Camera-type eye (tissue), 1 donor: Measurements from ENCODE around the gene HBA1. TPM values are rescaled to one million over a fixed set of nuclear protein-coding genes. Genes with fewer than 3 reads are reported as not detected.

Experiments used
- total RNA-seq: library from RNA; depleted of rRNA; stranded (reverse); fragments of >200 nt; gene quantifications from one replicate; pipeline ENCODE4 v1.2.3, GENCODE V29; 2014

The HBA1 gene
- total RNA-seq: 1,075 TPM

DNA sequence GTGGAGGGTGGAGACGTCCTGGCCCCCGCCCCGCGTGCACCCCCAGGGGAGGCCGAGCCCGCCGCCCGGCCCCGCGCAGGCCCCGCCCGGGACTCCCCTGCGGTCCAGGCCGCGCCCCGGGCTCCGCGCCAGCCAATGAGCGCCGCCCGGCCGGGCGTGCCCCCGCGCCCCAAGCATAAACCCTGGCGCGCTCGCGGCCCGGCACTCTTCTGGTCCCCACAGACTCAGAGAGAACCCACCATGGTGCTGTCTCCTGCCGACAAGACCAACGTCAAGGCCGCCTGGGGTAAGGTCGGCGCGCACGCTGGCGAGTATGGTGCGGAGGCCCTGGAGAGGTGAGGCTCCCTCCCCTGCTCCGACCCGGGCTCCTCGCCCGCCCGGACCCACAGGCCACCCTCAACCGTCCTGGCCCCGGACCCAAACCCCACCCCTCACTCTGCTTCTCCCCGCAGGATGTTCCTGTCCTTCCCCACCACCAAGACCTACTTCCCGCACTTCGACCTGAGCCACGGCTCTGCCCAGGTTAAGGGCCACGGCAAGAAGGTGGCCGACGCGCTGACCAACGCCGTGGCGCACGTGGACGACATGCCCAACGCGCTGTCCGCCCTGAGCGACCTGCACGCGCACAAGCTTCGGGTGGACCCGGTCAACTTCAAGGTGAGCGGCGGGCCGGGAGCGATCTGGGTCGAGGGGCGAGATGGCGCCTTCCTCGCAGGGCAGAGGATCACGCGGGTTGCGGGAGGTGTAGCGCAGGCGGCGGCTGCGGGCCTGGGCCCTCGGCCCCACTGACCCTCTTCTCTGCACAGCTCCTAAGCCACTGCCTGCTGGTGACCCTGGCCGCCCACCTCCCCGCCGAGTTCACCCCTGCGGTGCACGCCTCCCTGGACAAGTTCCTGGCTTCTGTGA lies at the start of gene HBA1:
TSS of gene HBA1 (plus strand) at position 204 of the 906 bp plus-strand sequence. CDS start at position 241, 37 bp downstream.

DNA sequence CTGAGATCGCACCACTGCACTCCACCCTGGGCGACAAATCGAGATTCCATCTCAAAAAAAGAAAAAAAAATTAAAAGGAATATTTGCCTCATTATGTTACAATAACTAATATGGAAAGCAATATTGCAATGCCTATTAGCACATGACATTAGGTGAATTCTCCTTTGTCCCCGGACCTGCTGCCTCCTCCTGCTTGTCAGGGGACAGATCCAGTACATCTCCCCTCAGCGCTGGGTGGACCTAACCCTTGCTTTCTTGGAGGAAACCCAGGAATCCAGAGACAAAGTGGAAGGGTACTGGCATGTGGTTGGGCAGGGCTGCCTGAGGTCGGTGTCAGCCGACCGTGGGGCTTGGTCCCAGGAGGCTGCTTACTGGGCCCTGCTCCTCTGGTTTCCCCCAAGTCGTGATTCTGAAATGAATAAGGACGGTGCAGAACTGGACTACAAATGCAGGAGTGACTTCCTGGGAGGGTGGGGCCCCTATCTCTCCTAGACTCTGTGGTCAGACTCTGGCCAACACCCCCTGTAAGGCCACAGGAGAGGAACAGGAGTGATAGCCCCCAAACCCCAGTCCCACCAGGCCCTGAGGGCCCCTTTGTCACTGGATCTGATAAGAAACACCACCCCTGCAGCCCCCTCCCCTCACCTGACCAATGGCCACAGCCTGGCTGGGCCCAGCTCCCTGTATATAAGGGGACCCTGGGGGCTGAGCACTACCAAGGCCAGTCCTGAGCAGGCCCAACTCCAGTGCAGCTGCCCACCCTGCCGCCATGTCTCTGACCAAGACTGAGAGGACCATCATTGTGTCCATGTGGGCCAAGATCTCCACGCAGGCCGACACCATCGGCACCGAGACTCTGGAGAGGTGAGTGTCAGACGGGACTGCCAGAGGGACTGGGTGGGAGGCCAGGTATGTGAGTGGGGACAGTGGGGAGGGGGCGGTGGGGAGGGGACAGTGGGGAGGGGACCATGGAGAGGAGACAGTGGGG lies 24.0 kb upstream of the HBA1 start, which contains the start of gene HBZ:
TSS of gene HBZ (plus strand) at position 504 of the 988 bp plus-strand sequence. CDS start at position 770, 266 bp downstream.

DNA sequence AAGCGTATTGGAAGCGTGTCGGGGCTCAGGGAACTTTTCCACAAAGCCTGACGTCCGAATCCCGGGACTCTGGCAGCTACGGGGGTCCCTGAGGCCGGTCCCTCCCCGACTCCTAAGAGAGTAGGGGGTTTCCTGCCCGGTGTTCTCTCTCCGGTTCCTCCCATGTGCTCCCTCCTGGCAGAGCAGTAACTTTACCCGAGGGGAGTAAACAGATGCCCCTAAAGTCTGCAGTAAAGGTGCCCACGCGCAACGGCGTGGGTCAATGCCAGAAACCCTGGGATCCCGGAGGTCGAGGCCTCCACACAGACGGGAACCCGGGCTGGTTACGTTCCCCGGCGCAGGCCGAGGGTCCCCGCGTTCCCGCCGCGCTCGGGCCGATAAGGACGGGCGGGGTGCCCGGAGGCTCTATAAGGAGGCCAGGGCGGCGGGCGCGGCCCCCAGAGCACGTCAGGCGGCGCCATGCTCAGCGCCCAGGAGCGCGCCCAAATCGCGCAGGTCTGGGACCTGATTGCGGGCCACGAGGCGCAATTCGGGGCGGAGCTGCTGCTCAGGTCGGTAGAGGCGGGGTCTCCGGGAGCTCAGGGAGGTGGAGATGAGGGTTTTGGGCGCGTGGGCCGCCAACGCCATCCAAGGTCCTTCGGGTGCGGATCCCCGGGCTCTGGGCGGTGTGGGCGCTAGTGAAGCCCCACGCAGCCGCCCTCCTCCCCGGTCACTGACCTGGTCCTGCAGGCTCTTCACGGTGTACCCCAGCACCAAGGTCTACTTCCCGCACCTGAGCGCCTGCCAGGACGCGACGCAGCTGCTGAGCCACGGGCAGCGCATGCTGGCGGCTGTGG lies 10.7 kb upstream of the HBA1 start, which contains the start of gene HBM:
TSS of gene HBM (plus strand) at position 440 of the 836 bp plus-strand sequence. CDS start at position 460, 20 bp downstream.

DNA sequence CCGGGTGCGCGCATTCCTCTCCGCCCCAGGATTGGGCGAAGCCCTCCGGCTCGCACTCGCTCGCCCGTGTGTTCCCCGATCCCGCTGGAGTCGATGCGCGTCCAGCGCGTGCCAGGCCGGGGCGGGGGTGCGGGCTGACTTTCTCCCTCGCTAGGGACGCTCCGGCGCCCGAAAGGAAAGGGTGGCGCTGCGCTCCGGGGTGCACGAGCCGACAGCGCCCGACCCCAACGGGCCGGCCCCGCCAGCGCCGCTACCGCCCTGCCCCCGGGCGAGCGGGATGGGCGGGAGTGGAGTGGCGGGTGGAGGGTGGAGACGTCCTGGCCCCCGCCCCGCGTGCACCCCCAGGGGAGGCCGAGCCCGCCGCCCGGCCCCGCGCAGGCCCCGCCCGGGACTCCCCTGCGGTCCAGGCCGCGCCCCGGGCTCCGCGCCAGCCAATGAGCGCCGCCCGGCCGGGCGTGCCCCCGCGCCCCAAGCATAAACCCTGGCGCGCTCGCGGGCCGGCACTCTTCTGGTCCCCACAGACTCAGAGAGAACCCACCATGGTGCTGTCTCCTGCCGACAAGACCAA lies 4.0 kb upstream of the HBA1 start, which contains the start of gene HBA2:
TSS of gene HBA2 (plus strand) at position 503 of the 568 bp plus-strand sequence. CDS start at position 540, 37 bp downstream.

DNA sequence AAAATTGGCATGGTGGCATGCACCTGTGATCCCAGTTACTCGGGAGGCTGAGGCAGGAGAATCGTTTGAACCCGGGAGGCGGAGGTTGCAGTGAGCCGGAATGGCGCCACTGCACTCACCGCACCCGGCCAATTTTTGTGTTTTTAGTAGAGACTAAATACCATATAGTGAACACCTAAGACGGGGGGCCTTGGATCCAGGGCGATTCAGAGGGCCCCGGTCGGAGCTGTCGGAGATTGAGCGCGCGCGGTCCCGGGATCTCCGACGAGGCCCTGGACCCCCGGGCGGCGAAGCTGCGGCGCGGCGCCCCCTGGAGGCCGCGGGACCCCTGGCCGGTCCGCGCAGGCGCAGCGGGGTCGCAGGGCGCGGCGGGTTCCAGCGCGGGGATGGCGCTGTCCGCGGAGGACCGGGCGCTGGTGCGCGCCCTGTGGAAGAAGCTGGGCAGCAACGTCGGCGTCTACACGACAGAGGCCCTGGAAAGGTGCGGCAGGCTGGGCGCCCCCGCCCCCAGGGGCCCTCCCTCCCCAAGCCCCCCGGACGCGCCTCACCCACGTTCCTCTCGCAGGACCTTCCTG lies 3.7 kb downstream of the HBA1 start, which contains the start of gene HBQ1:
TSS of gene HBQ1 (plus strand) at position 359 of the 575 bp plus-strand sequence. CDS start at position 387, 28 bp downstream.

Other genes with a start within 250 kb of the HBA1 start
- 2.3 TPM for gene POLR3K, start 123.1 kb upstream of the HBA1 start, total RNA-seq
- 13.4 TPM for gene SNRNP25, start 122.9 kb upstream of the HBA1 start, total RNA-seq
- gene RHBDF1, start 104.0 kb upstream of the HBA1 start, total RNA-seq: 36.1 TPM
- gene MPG, start 98.5 kb upstream of the HBA1 start, total RNA-seq: 40.2 TPM
- gene NPRL3, start 38.0 kb upstream of the HBA1 start, total RNA-seq: 29.9 TPM
- 2.2 TPM for gene HBZ, start 24.0 kb upstream of the HBA1 start, total RNA-seq
- gene HBM, start 10.7 kb upstream of the HBA1 start, total RNA-seq: 15.4 TPM
- gene HBA2, start 3.8 kb upstream of the HBA1 start, total RNA-seq: 1,606 TPM
- 4.1 TPM for gene HBQ1, start 3.8 kb downstream of the HBA1 start, total RNA-seq
- 160 TPM for gene LUC7L, start 52.8 kb downstream of the HBA1 start, total RNA-seq
- gene FAM234A, start 58.1 kb downstream of the HBA1 start, total RNA-seq: 66.5 TPM
- gene RGS11, start 99.3 kb downstream of the HBA1 start, total RNA-seq: 8.2 TPM
- gene ARHGDIG, start 103.9 kb downstream of the HBA1 start, total RNA-seq: 10.5 TPM
- gene PDIA2, start 106.5 kb downstream of the HBA1 start, total RNA-seq: 2.1 TPM
- 20.4 TPM for gene AXIN1, start 176.0 kb downstream of the HBA1 start, total RNA-seq
- 44.0 TPM for gene MRPL28, start 193.9 kb downstream of the HBA1 start, total RNA-seq
- 14.2 TPM for gene PGAP6, start 205.3 kb downstream of the HBA1 start, total RNA-seq
- gene NME4, start 220.5 kb downstream of the HBA1 start, total RNA-seq: 30.3 TPM
- gene DECR2, start 225.2 kb downstream of the HBA1 start, total RNA-seq: 10.2 TPM
- 37.7 TPM for gene RAB11FIP3, start 249.0 kb downstream of the HBA1 start, total RNA-seq